WTC11 (cell line): Measurements from ENCODE around the gene PTH1R.

Experiments used
- ETV6 ChIP-seq: sonication (generic); formaldehyde crosslinking; IDR thresholded peaks from 2 replicates; pipeline ENCODE4 v1.8.1; 2022; ENCODE audit warnings: mild to moderate bottlenecking, missing genetic modification reagents
- ZMAT4 ChIP-seq: fragments of 250-450 bp; sonication (Bioruptor Pico); IDR thresholded peaks from 2 replicates; pipeline ENCODE4 v1.9.0; 2021; ENCODE audit warnings: mild to moderate bottlenecking
- ZNF263 ChIP-seq: sonication (generic); formaldehyde crosslinking; IDR thresholded peaks from 2 replicates; pipeline ENCODE4 v1.8.1; 2022; ENCODE audit warnings: low read depth, mild to moderate bottlenecking, moderate library complexity, missing genetic modification reagents
- TF ChIP-seq, protein P1 (sequence below): fragments of 200-600 bp; IDR thresholded peaks from 2 replicates; pipeline ENCODE4 v1.8.0; 2022; ENCODE audit warnings: antibody characterized with exemption
- TF ChIP-seq, protein P2 (sequence below): sonication (generic); formaldehyde crosslinking; IDR thresholded peaks from 2 replicates; pipeline ENCODE4 v1.8.1; 2023; ENCODE audit warnings: mild to moderate bottlenecking, moderate library complexity, missing genetic modification reagents

DNA sequence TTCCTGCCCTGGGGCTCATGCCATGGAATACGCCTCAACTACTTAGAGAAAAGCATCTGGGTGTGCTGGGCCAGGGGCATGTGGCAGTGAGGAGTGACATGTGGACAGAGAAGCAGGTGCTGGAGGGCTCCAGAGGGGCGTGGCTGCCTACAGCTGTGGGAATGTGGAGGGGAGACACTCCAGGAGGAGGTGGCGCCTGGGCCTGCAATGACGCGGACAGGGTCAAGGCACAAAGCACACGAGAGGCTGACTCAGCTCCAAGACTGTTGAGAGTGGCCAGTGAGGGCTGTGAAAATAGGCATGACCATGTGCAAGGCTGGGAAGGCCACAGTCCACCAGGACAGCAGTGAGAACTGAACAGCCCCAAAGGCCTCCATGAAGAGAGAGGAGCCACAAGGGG lies 48.5 kb downstream of the PTH1R start:
- TF ChIP-seq, protein P1, sequence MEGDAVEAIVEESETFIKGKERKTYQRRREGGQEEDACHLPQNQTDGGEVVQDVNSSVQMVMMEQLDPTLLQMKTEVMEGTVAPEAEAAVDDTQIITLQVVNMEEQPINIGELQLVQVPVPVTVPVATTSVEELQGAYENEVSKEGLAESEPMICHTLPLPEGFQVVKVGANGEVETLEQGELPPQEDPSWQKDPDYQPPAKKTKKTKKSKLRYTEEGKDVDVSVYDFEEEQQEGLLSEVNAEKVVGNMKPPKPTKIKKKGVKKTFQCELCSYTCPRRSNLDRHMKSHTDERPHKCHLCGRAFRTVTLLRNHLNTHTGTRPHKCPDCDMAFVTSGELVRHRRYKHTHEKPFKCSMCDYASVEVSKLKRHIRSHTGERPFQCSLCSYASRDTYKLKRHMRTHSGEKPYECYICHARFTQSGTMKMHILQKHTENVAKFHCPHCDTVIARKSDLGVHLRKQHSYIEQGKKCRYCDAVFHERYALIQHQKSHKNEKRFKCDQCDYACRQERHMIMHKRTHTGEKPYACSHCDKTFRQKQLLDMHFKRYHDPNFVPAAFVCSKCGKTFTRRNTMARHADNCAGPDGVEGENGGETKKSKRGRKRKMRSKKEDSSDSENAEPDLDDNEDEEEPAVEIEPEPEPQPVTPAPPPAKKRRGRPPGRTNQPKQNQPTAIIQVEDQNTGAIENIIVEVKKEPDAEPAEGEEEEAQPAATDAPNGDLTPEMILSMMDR, result no peak
- TF ChIP-seq, protein P2, sequence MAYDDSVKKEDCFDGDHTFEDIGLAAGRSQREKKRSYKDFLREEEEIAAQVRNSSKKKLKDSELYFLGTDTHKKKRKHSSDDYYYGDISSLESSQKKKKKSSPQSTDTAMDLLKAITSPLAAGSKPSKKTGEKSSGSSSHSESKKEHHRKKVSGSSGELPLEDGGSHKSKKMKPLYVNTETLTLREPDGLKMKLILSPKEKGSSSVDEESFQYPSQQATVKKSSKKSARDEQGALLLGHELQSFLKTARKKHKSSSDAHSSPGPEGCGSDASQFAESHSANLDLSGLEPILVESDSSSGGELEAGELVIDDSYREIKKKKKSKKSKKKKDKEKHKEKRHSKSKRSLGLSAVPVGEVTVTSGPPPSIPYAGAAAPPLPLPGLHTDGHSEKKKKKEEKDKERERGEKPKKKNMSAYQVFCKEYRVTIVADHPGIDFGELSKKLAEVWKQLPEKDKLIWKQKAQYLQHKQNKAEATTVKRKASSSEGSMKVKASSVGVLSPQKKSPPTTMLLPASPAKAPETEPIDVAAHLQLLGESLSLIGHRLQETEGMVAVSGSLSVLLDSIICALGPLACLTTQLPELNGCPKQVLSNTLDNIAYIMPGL (CRISPR knock-in tag), result no peak
- TF ChIP-seq ZMAT4 (no peak), ZNF263 (CRISPR knock-in tag) (no peak), ETV6 (CRISPR knock-in tag) (no peak)
